ENCODE data around the gene RGS9.

The RGS9 gene

GRCh38 chr17:65229621-65229995 is 92.4 kb downstream of the RGS9 start:
- no peak overlapping the region for H3K4me3 ChIP-seq (replicated peaks in 1 of 2; ENCODE audit: low read depth in 2 of 2, low read length in 2 of 2)
- no peak for DNase-seq (ENCODE audit: low read depth in 2 of 2)
- TF ChIP-seq CTCF (IDR thresholded peaks at IDR 0.05; ENCODE audit: low read depth, low read length): no peak

- DNase-seq (ENCODE audit: low read depth in 2 of 2): peak in 1 of 2 donors; percentile 16
- no peak overlapping the region for H3K4me3 ChIP-seq (replicated peaks in 1 of 2; ENCODE audit: low read depth in 2 of 2, low read length in 2 of 2)
- no peak for TF ChIP-seq CTCF (IDR thresholded peaks at IDR 0.05; ENCODE audit: low read depth, low read length)
Measured at GRCh38 chr17:65230040-65230439, 92.9 kb downstream of the RGS9 start.

- peak in 1 of 2 donors; percentile 13 for DNase-seq (ENCODE audit: low read depth in 2 of 2)
- no peak for TF ChIP-seq CTCF (IDR thresholded peaks at IDR 0.05; ENCODE audit: low read depth, low read length)
Measured at GRCh38 chr17:65231086-65231485, 93.9 kb downstream of the RGS9 start.

GRCh38 chr17:65231662-65232335 is 94.6 kb downstream of the RGS9 start:
- no peak overlapping the region for H3K4me3 ChIP-seq (replicated peaks in 1 of 2; ENCODE audit: low read depth in 2 of 2, low read length in 2 of 2)
- DNase-seq (ENCODE audit: low read depth in 2 of 2): peak; percentile 87 to 88
- peak; percentile 85 for TF ChIP-seq CTCF (IDR thresholded peaks at IDR 0.05; ENCODE audit: low read depth, low read length)

More at GRCh38 chr17:65231086-65231485, 93.9 kb downstream of the RGS9 start:
- no peak overlapping the region for H3K4me3 ChIP-seq (replicated peaks in 1 of 2; ENCODE audit: low read depth in 2 of 2, low read length in 2 of 2)

- TF ChIP-seq CTCF (IDR thresholded peaks at IDR 0.05; ENCODE audit: low read depth, low read length): no peak
- H3K4me3 ChIP-seq (replicated peaks in 1 of 2; ENCODE audit: low read depth in 2 of 2, low read length in 2 of 2): no peak overlapping the region
- no peak for DNase-seq (ENCODE audit: low read depth in 2 of 2)
Measured at GRCh38 chr17:65235284-65235683, 98.1 kb downstream of the RGS9 start.

GRCh38 chr17:65236321-65236720 is 99.2 kb downstream of the RGS9 start:
- DNase-seq (ENCODE audit: low read depth in 2 of 2): no peak
- H3K4me3 ChIP-seq (replicated peaks in 1 of 2; ENCODE audit: low read depth in 2 of 2, low read length in 2 of 2): no peak overlapping the region
- no peak for TF ChIP-seq CTCF (IDR thresholded peaks at IDR 0.05; ENCODE audit: low read depth, low read length)

Data from cardiac fibroblast (primary cell).